HTR-8/SVneo (cell line): ENCODE data around the gene COLGALT1.
"Not testable (repeated sequence)": the region's sequence is repeated elsewhere in the genome, so short reads cannot be mapped to it uniquely, and the experiment has no call there.

Experiments
- DNase-seq: peaks from one replicate; pipeline ENCODE4 v3.0.0; 2011; ENCODE audit warnings: low spot score, mixed read lengths; ENCODE audit not compliant: insufficient read length
- FAIRE-seq: peaks from 2 replicates; lab custom pipeline; 2011; peaks lifted over from hg19 to GRCh38; lab: Jason Lieb, UNC

Gene COLGALT1

DNA sequence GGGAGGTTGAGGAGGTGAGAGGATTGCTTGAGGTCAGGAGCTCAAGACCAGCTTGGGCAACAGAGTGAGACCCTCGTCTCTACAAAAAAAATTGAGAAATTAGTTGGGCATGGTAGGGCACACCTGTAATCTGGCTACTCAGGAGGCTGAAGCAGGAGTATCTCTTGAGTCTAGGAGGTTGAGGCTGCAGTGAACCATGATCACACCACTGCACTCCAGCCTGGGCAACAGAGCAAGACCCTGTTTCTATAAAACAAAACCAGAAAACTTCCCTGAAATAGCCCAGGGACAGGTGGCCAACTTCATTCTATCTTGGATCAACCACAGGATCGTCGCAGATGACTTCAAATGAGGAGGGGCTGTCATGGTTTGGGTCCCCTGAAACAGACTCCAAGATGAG is 28.7 kb downstream of the COLGALT1 start:
- DNase-seq, result no peak
- FAIRE-seq, result no peak

DNA sequence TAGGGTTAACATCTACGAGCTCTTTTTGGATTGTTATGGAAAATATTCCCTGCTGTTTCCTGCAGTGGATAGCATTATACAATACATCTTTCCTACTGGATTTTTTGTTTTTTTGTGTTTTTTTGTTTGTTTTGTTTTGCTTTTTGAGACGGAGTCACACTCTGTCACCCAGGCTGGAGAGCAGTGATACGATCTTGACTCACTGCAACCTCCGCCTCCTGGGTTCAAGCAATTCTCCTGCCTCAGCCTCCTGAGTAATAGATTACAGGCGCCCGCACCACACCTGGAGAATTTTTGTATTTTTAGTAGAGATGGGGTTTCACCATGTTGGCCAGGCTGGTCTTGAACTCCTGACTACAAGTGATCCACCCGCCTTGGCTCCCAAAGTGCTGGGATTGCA is 29.9 kb downstream of the COLGALT1 start:
- not testable (repeated sequence) for FAIRE-seq, DNase-seq

DNA sequence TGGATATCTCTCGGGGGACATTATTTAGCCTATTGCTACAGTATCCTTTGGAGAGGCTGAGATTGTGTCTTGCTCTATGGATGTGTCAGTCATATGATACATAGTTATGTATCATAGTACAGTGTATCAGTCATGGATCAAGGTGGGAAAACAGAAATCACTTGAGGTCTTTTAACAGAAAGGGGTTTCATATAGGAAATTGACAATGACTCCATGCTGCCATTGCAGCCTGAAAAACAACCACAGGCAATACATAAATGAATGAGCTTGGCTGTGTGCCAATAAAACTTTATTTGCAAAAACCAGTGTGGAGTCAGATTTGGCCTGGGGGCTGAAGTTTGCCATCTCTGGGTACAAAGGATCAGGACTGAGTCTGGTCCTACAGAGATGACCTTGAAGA is 35.4 kb downstream of the COLGALT1 start:
- DNase-seq (no peak), FAIRE-seq (no peak)

GRCh38 chr19:17594296-17594695 is 38.8 kb downstream of the COLGALT1 start:
- not testable (repeated sequence) for FAIRE-seq, DNase-seq

DNA sequence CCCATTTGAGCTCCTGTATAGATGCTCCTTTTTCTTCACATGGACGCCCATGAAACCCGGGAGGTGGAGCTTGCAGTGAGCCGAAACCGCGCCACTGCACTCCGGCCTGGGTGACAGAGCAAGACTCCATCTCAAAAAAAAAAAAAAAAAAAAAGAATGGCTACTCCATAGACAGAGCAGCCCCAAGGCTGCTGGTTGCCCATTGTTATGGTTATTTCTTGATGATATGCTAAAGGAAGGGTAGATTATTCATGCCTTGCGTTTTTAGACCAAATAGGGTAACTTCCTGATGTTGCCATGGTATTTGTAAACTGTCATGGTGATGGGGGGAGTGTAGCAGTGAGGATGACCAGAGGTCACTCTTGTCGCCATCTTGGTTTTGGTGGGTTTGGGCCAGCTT is 42.6 kb downstream of the COLGALT1 start:
- DNase-seq, FAIRE-seq: not testable (repeated sequence)

GRCh38 chr19:17598953-17599352 is 43.5 kb downstream of the COLGALT1 start:
- FAIRE-seq, result no peak
- no peak for DNase-seq

DNA sequence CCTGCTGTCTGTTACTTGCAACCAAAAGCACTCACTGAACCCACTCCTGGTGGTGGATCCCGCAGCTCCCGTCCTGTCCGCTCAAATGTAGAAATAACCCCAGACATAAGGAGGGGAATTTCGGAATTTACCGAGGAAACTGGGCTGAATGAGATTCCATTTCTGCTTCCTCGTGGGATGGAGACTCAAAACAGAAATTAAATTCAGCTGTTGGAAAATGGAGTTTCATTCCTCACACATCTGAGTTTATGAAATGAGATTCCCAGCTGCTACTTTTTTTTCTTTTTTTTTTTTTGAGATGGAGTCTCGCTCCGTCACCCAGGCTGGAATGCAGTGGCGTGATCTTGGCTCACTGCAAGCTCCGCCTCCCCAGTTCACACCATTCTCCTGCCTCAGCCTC is 44.3 kb downstream of the COLGALT1 start:
- DNase-seq, result no peak
- no peak for FAIRE-seq

- FAIRE-seq, result no peak
- DNase-seq, result no peak
These were observed 46.2 kb downstream of the COLGALT1 start for GRCh38 chr19:17601683-17602082.

- no peak for FAIRE-seq
- no peak for DNase-seq
These were observed 46.8 kb downstream of the COLGALT1 start for GRCh38 chr19:17602217-17602616.

GRCh38 chr19:17602872-17603510 is 47.5 kb downstream of the COLGALT1 start:
- no peak for DNase-seq
- no peak for FAIRE-seq

- DNase-seq, result no peak
These were observed 49.0 kb downstream of the COLGALT1 start for GRCh38 chr19:17604372-17605025.

DNA sequence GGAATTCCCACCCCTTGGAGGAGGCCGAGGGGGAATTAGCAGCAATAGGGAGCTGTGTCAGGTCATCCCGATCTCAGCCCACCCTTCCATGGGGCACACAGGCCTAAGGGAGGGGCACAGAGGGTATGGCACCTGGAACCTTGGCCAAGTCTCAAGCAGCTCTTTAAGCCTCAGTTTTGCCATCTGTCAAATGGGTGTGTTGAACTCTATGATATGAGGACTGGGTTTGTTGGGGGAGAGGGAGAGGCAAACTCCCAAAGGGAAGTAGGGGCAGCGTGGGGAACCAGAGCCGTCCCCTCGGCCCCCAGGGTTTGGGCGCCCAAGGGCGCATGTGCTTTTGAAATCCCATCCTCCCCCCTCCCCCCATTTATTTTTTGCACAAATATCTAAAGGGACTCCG is 49.7 kb downstream of the COLGALT1 start:
- DNase-seq (no peak), FAIRE-seq (no peak)

More at GRCh38 chr19:17604372-17605025, 49.0 kb downstream of the COLGALT1 start:
- FAIRE-seq, result no peak

GRCh38 chr19:17605761-17606589 is 50.5 kb downstream of the COLGALT1 start:
- peak; percentile 99 for FAIRE-seq
- DNase-seq, result peak; percentile 92

- FAIRE-seq (no peak), DNase-seq (no peak)
These were observed 51.2 kb downstream of the COLGALT1 start for GRCh38 chr19:17606590-17607185.

DNA sequence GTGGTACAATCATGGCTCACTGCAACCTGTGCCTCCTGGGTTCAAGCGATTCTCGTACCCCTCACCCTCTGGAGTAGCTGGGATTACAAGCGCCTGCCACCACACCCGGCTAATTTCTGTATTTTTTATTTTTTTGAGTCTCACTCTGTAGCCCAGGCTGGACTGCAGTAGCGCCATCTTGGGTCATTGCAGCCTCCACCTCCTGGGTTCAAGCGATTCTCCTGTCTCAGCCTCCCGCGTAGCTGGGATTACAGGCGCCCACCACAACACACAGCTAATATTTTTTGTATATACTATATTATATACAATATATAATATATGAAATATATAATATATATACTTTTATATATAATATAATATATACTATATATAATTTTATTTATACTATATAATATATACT is 52.5 kb downstream of the COLGALT1 start:
- no peak for DNase-seq
- FAIRE-seq, result no peak

GRCh38 chr19:17610384-17610783 is 54.9 kb downstream of the COLGALT1 start:
- DNase-seq, result peak; percentile 56

DNA sequence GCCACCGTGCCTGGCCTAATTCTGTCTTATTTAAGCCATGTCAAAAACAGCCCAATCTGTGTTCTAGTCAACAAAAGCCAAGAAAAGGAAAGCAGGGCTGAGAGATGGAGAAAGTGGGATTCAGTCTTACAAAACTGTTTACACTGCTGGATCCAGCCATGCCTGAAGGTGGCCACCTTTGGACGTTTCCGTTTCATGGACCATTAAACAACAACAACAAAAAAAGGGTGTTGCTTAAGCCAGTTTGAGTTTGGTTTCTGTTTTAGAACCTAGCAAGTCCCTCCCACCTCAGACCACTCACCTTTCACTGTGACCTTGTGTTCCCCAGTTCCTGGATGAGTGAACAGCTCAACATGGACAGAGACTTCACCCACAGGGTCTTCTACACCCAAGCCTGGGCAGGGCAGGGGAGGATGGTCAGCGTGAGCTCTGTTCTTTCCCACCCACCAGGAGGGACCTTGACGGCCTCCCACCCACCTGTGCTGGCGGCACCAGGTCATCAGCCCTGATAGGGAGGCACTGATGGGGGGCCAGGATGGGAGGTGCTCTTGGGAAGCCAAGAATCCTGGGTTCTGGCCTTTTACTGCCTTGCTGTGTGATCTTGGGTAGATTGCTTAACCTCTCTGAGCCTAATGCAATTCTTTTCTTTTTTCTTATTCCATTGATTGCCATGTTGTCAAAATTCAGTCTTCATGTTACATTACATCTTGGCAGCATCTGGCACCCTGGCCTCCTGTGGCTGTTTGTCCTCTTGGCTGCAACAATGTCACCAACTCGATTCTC is 56.2 kb downstream of the COLGALT1 start:
- FAIRE-seq (no peak), DNase-seq (no peak)

More at GRCh38 chr19:17610384-17610783, 54.9 kb downstream of the COLGALT1 start:
- FAIRE-seq, result no peak

DNA sequence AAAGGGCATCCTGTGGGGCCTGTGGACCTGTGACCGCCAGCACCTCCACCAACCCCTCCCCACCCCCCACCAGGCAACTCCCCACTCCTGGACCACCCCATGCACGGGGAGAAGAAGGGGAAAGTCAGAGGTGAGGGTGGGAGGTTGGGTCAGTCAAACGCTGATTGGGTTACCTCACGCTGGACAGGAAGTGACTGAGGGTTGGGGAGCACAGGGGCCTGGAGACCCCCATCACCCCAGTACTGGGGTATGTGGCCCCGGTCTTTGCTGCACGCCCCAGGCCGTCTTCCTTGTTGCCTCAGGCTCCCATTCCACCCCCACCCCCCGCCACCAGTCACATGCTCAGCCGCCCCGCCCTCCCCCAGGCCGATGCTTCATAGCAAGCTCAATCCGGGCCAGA is 59.0 kb downstream of the COLGALT1 start:
- no peak for FAIRE-seq

GRCh38 chr19:17615889-17616685 is 60.6 kb downstream of the COLGALT1 start:
- no peak for FAIRE-seq
- no peak for DNase-seq

More for the DNA sequence above, 59.0 kb downstream of the COLGALT1 start:
- DNase-seq, result no peak
